ENCODE measurements around the gene A4GALT. TPM values are rescaled to one million over a fixed set of nuclear protein-coding genes. Genes with fewer than 3 reads are reported as not detected.
A peak's percentile ranks its signal among the peaks of the same experiment; 100 is the strongest.

Gene A4GALT
- total RNA-seq, 2 experiments from 2014 or later, result 56.0 to 61.5 TPM

- H4K20me1 ChIP-seq (ENCODE audit: insufficient read depth, low read length), result no peaks in the 10 kb centered on the region
- no peaks in the 10 kb centered on the region for H3K9me2 ChIP-seq (ENCODE audit: insufficient read depth, low read length)
- BruUV-seq (replicated peaks), result no TSS peak
- no peak for DNase-seq (ENCODE audit: low spot score)
- no peak for TF ChIP-seq EZH2phosphoT487 (IDR thresholded peaks at IDR 0.05; ENCODE audit: borderline replicate concordance, low read depth, low read length)
- TF ChIP-seq CTCF (conservative IDR thresholded peaks at IDR 0.05; ENCODE audit: low read length), result no peak
- H2AFZ ChIP-seq (ENCODE audit: low read length), result peak overlapping the region; percentile 74
- no peaks in the 10 kb centered on the region for H3K9me3 ChIP-seq (ENCODE audit: low read length)
- peaks cover 48% of the 10 kb centered on the region for H3K4me1 ChIP-seq (ENCODE audit: insufficient read depth, low read length, poor library complexity, severe bottlenecking)
- no peak overlapping the region for H3K4me3 ChIP-seq (ENCODE audit: low read depth, low read length, poor library complexity, severe bottlenecking)
- no peak overlapping the region for H3K4me2 ChIP-seq (ENCODE audit: low read length)
- CTCF ChIA-PET (ENCODE audit: unreplicated experiment), result interaction anchor here (0.6 to 1.8 kb wide), 2 partner anchors 10 to 584 kb away, joined by 3 to 4 read pairs; partner anchors contain the start of gene NAGA
- intact Hi-C loops (cut with micrococcal nuclease; ENCODE audit: unreplicated experiment), result no loop called here
- H3K79me2 ChIP-seq (ENCODE audit: insufficient read depth, low read depth, low read length), result no peaks in the 10 kb centered on the region
- no peak overlapping the region for H3K27ac ChIP-seq (ENCODE audit: low read depth, low read length, poor library complexity, severe bottlenecking)
- POLR2A ChIA-PET, result interaction anchor here (0.5 to 2.9 kb wide), 4 partner anchors 52 to 514 kb away, joined by 3 to 12 read pairs (median 4); no protein-coding TSS in a partner anchor
- no peaks in the 10 kb centered on the region for H3K36me3 ChIP-seq (ENCODE audit: insufficient read depth, low read length)
Observed at GRCh38 chr22:42653999-42654398, 66.7 kb downstream of the A4GALT start.

- POLR2A ChIA-PET, result no interaction called here
- Histone ChIP-seq H3K9me2 (ENCODE audit: insufficient read depth, low read length) (no peaks in the 10 kb centered on the region), H4K20me1 (ENCODE audit: insufficient read depth, low read length) (no peaks in the 10 kb centered on the region; the same call in 1 of the 2 replicates), H3K9me3 (ENCODE audit: low read length) (no peaks in the 10 kb centered on the region), H3K27ac (ENCODE audit: low read depth, low read length, poor library complexity, severe bottlenecking) (no peak overlapping the region), H2AFZ (ENCODE audit: low read length) (no peak overlapping the region), H3K4me3 (ENCODE audit: low read depth, low read length, poor library complexity, severe bottlenecking) (no peak overlapping the region), H3K4me2 (ENCODE audit: low read length) (no peak overlapping the region), H3K79me2 (ENCODE audit: insufficient read depth, low read depth, low read length) (peaks cover 19% of the 10 kb centered on the region; the same call in 1 of the 2 replicates), H3K4me1 (ENCODE audit: insufficient read depth, low read length, poor library complexity, severe bottlenecking) (peaks cover 56% of the 10 kb centered on the region), H3K36me3 (ENCODE audit: insufficient read depth, low read length) (no peaks in the 10 kb centered on the region)
- BruUV-seq (replicated peaks), result no TSS peak
- CTCF ChIA-PET (ENCODE audit: unreplicated experiment), result no interaction called here
- no peak for DNase-seq (ENCODE audit: low spot score)
- intact Hi-C loops (cut with micrococcal nuclease; ENCODE audit: unreplicated experiment), result no loop called here
- no peak for TF ChIP-seq CTCF (conservative IDR thresholded peaks at IDR 0.05; ENCODE audit: low read length)
Observed at GRCh38 chr22:42651134-42651533, 69.5 kb downstream of the A4GALT start.

- Histone ChIP-seq H3K9me2 (ENCODE audit: insufficient read depth, low read length) (no peaks in the 10 kb centered on the region), H3K4me2 (ENCODE audit: low read length) (peak within 1 kb of the TSS; percentile 87), H3K4me1 (ENCODE audit: insufficient read depth, low read length, poor library complexity, severe bottlenecking) (peaks cover 45% of the 10 kb centered on the region), H3K36me3 (ENCODE audit: insufficient read depth, low read length) (no peaks in the 10 kb centered on the region), H3K9me3 (ENCODE audit: low read length) (no peaks in the 10 kb centered on the region), H2AFZ (ENCODE audit: low read length) (peak within 1 kb of the TSS; percentile 68), H3K27ac (ENCODE audit: low read depth, low read length, poor library complexity, severe bottlenecking) (peak within 1 kb of the TSS; percentile 47), H3K79me2 (ENCODE audit: insufficient read depth, low read depth, low read length) (peaks cover 23% of the 10 kb centered on the region; the same call in 1 of the 2 replicates), H4K20me1 (ENCODE audit: insufficient read depth, low read length) (peaks cover 6% of the 10 kb centered on the region; the same call in 1 of the 2 replicates), H3K4me3 (ENCODE audit: low read depth, low read length, poor library complexity, severe bottlenecking) (peak within 1 kb of the TSS; percentile 100)
- peak; percentile 76 for DNase-seq (ENCODE audit: low spot score)
- TSS peak; percentile 96 for BruUV-seq (replicated peaks)
- ChIA-PET POLR2A (interaction anchor here (0.6 to 1.0 kb wide), 5 partner anchors 12 to 1357 kb away, joined by 3 to 4 read pairs (median 3); no protein-coding TSS in a partner anchor), CTCF (ENCODE audit: unreplicated experiment) (no interaction called here)
- TF ChIP-seq EZH2phosphoT487 (IDR thresholded peaks at IDR 0.05; ENCODE audit: borderline replicate concordance, low read depth, low read length) (no peak), CTCF (conservative IDR thresholded peaks at IDR 0.05; ENCODE audit: low read length) (no peak)
- intact Hi-C loops (cut with micrococcal nuclease; ENCODE audit: unreplicated experiment), result loop anchor here (2.0 kb wide), 1 partner anchor 27 kb away; no protein-coding TSS in a partner anchor
Observed at GRCh38 chr22:42649246-42650099, 71.2 kb downstream of the A4GALT start, which contains the start of gene CYB5R3. Gene CYB5R3 (minus strand): TSS chr22:42649392. CDS start chr22:42649315, 77 bp downstream.

Measured in OCI-LY7 (cell line).